HG02840 (cell line): ENCODE measurements around the gene TBC1D22A.
"Not testable (repeated sequence)": the region's sequence is repeated elsewhere in the genome, so short reads cannot be mapped to it uniquely, and the experiment has no call there.

Experiments used
- ATAC-seq: cut with Tn5 transposase; IDR thresholded peaks from one replicate; pipeline ENCODE4 v1.9.1; 2021; ENCODE audit warnings: mild to moderate bottlenecking, moderate library complexity, moderate number of reproducible peaks; ENCODE audit not compliant: unreplicated experiment, low FRiP score

TBC1D22A gene

DNA sequence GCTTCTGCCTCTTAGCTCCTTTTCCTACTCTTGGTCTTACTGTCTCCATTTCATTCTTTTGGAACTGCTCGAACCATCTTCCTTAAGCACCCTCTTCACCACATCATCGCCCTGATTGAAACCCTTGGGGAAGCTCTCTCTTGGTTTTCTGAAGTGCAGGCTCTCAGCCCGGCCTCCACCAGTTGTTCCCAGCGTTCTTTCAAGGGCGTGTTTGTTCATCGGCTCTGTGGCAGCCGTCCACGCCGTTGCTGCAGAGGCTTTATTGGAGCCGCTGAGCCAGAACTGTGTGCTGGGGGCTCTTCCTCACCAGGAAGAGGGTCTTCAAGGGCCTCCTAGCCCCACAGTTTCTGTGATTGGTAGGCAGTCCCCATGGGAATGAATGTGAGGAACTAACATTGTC is 214.1 kb downstream of the TBC1D22A start:
- no peak for ATAC-seq

DNA sequence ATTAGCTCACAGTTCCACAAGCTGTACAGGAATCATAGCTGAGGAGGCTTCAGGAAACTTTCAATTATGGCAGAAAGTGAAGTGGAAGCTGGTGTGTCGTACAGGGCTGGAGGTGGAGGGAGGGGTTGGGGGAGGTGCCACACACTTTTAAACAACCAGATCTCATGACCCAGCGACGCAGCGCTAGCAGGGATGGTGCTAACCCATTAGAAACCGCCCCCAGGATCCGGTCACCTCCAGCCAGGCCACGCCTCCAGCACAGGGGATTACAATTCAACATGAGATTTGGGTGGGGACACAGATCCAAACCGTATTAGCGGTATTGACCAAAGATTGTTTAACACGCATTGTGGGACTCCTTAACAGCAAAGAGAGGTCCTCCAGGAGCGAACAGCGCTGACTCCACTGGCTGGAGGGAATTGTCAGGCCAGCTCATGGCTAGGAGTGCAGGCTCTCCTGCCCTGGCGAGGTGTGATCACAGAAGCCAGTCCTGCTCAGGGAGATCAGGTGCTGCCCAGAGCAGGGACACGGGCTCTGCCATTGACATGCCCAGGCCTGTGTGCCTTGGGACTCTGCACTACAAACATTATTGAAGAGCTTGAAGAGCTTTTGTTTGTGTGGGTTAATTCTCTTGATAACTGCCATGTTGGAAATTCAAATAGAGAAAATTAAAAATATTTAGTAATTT is 215.3 kb downstream of the TBC1D22A start:
- no peak for ATAC-seq

DNA sequence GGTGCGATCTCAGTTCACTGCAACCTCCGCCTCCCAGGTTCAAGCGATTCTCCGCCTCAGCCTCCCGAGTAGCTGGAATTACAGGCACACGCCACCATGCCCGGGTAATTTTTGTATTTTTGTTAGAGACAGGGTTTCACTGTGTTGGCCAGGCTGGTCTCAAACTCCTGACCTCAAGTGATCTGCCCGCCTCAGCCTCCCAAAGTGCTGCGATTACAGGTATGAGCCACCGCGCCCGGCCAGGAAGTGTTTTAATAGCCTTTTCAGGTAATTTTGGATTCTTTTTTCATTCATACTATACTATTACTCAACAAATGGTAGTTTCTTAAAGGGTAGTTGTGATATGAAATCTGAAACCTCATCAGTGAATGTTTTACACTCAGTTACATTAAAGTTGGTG is 216.2 kb downstream of the TBC1D22A start:
- ATAC-seq = not testable (repeated sequence)

DNA sequence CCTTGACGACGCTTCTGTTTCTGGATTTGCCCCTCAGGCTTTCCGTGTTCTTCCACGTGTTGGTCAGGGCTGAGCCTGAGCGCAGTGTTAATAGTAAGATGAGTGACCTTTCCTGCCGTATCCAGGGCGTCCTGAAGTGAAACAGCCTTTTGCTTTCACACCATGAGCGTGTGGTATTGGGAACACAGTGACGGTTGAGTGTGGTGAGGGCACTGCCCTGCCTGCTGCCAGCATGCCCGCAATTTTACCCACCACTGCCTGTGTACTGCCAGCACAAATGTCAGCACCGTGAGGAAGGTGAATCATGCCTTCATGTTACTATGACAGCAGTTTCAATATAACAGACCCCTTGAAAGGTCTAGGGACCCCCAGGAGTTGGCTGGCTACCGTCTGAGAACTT is 217.1 kb downstream of the TBC1D22A start:
- no peak for ATAC-seq

DNA sequence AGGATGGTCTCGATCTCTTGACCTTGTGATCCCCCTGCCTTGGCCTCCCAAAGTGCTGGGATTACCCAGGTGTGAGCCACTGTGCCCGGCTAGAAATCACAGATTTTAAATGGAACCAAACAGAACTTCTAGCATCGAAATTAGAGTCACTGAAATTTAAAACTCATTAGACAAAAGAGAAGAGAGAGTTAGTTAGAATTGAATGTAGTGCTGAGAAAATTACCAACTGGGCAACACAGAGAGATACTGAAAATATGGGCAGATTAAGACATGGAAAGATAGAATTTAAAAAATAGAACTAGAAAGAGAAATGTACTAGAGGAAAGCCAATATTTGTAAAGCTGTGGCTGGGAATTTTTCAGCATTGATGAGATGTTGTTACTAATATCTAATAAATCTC is 217.9 kb downstream of the TBC1D22A start:
- no peak for ATAC-seq

DNA sequence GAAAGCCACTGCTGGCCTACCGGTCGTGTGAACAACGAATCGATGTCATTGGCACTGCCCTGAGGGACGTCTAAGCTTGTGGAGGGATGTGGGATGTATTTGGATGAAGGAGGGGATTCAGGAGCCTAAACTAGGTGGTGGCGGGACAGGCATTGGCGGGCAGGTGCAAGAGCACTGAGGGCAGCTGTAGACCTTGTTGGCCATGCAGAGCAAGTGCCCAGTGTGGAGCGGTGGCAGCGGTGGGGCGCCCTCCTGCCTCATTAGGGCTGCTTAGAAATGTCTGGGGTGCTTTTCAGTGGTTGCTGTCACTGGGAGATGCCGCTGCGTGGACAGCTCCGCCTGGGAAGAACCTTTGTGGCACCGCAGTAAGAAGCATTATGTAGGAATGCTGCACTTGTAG is 220.2 kb downstream of the TBC1D22A start:
- no peak for ATAC-seq

DNA sequence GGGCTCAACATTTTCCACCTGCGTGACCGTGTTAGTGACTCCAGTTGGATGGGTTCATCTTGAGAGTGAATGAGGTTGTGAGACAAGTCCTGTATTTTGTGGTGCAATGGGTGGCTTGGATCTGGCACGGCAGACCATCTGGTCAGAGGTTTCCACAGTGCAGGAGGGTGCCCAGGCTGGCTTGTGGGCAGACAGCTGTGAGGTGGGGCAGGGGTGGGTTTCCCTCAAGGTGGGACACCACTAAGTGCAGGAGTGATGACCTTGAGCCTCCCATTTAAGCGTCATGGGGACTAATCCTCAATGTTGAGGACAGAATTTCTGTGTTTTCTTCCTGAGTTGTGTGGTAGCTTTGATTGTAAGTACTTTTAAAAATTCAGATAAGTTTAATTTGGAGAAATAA is 220.6 kb downstream of the TBC1D22A start:
- no peak for ATAC-seq

DNA sequence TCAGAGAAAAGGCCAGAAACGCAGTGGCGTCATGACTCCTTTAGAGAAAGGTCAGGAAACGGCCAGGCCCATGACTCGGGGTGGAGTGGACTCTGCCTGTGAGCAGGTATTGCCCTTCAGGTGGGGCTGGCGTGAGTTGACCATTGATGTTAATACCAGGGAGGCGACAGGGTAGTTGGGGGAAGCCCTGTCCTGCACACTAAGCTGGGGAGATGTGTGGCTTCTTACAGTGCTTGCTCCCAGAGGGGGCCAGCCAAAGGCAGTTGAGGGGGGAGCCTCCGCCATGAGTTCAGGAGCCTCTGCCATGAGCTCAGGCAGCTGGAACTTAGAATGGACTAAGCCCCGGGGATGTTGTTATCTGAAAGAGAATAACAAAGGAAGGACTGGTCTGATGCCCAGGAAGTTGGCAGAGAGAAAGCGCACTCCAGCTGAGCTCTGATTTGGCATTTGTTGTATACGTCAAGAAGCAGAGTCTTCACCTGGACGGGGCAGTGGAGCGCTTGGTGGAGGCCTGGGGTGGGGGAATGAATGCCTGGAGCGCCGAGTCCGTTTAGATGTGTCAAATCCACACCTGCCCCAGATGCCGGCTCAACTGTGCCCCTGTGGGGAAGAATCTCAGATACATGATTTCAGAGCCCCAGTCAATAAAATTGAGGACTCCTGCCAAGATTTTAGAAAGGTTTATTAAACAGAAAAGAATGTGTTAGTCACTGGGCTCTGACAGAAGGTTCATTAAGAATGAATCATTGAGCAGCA is 222.5 kb downstream of the TBC1D22A start:
- ATAC-seq = no peak

DNA sequence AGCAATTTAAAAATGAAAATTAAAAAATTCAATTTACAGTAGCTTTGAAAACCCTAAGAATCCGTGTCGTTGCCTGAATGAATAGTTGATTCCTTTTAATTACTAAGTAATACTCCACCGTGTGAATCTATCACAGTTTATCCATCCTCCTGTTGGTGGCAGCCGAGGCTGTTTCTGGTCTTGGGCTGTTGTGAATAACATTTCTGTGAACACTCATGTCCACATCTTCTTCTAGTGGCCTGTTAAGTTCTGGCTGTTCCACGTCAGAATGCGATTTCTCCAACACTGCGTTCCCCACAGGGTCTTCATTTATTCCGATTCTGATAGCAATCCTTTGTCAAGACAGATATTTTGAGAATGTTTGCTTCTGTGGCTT is 223.0 kb downstream of the TBC1D22A start:
- no peak for ATAC-seq

DNA sequence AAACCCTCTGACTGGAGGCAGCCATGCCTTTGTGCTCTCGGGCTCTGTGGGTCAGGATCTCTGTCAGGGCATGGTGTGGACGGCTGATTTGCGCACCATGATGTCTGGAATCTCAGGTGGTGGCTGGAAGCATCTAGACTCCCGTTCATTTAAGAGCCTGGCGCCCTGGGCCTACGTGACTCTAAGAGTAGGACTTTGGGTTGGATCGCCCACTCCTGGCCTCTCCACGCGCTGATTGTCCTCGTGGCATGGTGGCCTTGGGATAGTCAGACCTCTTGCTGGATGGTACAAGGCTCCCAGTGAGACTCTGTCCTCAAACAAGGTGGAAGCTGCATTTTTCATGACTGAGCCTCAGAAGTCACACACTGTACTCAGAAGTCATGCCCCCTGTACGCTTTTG is 224.3 kb downstream of the TBC1D22A start:
- no peak for ATAC-seq

DNA sequence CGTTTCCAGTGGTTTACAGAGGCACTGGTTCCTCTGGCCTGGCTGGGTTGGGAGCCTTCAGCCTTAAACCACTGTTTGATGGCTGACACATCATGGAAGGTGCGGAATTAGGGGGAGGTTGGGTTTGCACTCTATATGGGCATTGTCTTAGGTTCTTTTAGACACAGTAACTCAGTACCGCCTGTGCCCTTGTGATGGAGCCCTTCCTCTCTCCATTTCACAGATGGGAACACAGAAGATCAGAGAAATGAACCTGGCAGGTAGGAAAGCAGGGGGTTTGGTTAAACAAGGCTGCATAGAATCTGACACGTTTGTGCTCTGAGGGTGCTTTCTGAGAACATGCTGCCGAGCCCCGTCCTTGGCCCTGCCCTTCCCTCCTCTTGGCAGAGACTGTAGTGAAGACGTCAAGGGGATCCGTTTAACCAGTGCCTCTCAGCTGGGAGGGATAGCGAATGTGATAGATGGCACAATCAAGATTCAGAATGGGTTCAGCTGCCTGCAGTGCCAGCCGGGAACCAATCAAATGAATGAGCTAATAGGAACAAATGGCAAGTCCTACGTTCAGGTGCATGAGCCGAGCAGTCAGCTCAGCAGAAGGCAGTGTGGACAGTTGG is 228.6 kb downstream of the TBC1D22A start:
- no peak for ATAC-seq

DNA sequence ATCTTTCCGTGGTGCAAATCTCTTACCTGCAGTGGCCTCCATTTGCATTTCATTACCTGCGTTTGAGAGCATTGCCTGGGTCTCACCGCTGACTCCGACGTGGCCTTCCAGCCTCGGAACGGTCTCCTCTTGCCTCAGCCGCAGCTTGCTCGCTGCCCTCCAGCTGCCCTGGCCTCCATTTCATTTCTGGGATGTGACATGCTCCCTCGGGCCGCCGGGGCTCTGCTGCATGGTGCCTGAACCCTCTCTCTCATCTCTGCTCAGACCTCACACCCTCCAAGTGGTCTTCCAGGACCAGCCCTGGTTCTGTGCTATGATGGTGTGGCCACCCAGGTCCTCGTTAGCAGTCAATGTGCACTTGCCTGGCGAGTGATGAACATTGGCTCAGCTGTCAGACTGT is 229.2 kb downstream of the TBC1D22A start:
- no peak for ATAC-seq

DNA sequence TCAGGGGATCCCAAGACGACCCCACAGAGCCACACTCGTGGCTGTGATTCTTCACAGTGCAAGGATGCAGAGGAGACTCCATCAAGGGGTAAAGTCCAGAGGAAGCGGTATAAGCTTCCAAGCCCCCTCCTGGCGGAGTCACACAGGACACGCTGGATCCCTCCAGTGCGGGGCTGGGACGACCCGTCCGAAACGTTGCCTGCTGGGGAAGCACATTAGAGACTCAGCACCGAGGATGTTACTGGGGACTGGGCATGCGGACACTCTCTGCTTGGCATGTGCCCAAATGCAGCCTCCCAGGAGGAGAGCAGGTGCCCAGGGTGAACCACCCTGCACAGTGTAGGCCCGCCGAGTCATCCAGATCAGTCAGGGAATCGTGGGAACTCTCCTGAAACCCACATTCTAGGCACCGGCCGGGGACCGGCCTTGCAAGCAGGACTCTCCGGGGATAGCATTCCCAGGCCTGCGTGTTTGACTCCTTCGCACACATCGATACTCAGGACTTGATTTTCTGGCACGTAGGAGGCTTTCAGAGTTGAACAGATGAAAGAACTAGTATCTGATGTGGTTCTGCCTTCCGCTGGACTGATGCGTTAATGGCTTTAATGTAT is 229.8 kb downstream of the TBC1D22A start:
- ATAC-seq = no peak

DNA sequence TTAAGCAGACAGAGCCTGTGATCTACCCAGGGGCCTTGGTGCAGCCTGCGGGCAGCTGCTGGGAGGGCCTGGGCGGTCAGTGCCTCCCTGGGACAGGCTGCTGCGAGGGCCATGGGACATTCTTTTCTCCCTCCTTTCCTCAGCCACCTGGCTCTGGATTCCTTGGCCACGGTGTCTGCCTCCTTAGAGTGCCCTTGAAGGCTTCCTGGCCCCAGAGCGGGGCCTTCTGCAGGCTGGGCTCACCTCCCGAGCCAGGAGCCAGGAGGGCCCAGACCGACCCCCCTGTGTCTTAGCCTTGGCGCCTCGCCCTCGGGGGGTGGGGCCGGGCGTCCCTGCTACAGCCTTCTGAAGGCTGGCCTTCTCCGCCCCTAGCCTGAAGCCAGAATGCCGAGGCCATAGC is 231.2 kb downstream of the TBC1D22A start:
- ATAC-seq = no peak

DNA sequence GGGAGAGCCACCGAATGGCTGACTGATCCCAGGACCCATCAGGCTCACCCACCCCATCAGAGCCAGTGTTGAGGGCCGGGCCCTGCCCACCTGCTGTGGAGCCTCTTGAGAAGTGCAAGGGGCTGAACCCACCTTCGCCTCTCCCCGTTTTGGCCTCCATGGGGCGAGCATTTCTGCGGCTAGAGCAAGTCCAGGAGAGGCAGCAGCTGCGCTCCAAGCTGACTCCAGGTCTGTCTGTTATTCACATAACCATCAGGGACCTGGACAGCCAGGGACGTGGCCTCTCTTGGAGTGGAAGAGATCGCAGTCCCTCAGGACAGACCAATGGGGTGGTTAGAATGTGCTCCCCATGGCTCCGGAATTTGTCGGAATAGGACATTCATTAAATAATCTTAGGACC is 231.8 kb downstream of the TBC1D22A start:
- no peak for ATAC-seq

DNA sequence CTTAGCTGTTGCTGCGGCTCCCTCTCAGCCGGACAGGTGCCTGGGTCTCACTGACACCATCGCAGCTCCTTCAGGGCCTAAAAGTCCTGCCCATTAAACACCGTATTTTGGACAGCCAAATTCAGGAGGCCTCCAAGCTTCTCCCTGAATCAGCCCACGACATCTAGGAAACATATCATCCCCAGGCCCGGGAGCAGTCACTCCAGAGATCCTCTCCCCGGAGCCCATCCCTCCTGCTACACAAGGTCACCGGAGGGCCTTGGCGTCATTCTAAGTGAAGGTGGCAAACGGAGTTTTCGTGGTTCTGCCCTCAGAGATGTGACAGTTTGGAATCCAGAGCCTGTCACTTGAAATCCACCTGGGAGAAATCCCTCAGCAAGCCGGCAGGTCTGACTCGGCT is 232.5 kb downstream of the TBC1D22A start:
- no peak for ATAC-seq

DNA sequence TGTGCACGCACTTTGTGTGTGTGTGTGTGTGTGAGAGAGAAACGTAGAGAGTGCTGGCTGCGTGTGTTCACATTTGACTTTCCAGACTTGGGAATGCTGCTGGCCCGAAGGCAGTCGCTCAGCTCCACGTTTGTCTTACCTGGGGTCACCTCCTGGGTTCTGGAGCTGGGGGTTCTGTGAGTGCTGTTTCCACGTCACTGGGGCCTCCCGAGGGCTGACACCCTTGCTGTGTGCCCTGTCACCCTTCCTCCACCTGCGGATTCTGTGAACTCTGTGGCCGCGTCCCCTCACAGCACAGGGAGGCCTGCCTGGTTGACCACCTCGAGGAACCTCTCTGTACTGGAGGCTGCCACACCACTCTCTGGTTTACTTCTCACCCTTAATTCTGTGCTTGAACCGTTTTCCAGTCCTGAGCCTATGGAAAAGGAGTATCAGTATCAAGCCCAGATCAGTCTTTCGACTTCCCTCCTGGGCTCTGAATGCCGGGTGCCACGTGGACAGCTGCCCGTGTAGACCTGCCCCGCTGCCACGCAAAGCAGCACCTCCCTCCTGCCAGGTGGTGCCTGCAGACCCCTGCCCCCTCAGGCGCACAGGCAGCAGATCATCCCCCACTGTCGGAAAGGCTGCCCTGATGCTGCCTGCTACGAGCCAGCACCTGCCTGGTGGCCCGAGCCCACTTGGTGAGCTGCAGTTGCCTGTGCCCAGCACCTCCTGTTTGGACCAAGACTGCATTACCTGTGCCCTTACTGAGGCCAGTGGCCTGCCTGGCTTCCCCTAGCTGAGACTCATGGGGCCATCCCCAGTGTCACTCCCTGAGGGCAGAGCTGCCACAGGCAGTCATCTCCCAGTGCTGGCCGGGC is 233.3 kb downstream of the TBC1D22A start:
- ATAC-seq = no peak

DNA sequence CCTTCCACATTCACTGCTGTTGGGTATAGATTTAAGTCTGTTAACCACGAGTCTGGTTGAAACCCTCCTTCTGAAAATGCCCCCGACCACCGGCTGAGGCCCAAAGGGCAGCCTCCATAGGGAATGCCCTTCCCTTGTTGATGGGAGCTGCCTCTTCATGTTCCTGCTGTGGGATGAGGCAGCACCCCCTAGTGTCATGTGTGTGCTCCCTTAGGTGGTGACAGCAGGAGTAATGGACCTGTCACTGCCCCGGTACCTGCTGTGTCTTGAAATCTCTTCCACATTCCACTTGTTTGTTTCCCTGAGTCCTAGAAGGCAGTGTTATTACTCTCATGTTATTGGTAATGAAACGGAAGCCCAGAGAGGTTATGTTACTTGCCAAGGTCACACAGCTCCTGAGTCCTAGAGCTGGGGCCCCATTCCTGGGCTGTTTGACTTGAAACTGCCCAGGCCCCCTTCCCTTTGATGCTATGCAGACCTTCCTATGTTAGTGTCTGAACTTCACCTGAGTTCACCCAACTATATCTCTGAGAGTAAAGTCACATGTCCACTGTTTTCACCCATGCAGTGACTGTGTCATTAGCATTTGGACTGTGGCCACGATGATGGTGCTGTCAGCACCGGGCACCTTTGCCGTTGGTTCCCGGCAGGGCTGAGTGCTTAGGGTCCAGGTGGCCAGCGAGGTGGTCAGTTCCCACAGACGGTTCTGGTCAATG is 234.3 kb downstream of the TBC1D22A start:
- no peak for ATAC-seq

DNA sequence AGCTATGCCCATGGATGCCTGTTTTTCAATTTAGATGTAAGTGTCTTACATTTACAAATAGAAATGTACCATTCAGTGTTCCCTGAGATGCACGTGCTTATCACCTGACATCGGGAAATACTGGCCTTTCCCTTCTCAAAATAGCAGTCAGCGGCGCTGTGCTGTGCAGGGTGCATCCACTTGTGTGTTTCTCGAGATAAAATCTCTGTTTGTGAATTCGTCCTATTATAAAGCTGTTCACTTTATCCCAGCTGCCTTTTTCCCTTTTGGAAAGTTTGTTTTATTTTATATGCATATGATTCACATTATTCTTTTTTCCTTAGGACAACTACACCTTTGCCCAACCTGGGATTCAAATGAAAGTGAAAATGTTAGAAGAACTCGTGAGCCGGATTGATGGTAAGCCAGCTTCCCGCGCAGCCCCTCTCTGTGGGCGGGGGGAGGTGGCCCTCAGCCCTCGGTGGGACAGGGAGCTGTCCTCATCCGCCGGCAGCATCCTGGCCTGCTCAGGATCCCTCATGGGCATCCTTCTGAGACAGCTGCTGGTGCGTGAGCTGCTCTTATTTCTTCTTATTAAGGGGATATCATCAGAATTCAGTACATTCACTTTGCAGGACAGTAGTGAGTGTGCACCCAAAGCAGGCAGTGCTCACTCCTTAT is 235.0 kb downstream of the TBC1D22A start:
- no peak for ATAC-seq
